NCI-H345 treated with DMSO at 0.1 percent for 48 hours (cell line): Measurements from ENCODE around the gene PDZD2.
"Not testable (repeated sequence)": the region's sequence is repeated elsewhere in the genome, so short reads cannot be mapped to it uniquely, and the experiment has no call there.

ENCODE experiments used
- DNase-seq: peaks from one replicate; lab custom pipeline; 2025; ENCODE audit not compliant: unreplicated experiment; lab: John Stamatoyannopoulos, UW

PDZD2 gene

DNA sequence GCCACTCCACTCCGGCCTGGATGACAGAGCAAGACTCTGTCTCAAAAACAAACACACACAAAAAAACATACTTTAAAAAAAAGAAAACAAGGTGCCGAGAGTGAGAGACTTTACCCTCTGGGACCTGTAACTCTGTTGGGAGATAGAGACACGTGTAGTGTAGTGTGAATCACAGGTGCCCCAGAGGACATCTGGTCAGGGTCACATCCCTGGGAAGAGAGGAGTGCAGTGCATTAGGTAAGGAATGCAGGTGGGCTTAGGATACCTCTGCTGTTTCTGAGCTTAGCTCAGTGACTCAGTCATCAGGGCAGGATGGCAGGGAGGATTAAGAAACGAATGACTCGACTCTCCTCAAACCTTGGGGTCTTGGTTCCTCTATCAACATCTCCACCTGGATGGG lies 360.5 kb downstream of the PDZD2 start:
- no peak for DNase-seq

DNA sequence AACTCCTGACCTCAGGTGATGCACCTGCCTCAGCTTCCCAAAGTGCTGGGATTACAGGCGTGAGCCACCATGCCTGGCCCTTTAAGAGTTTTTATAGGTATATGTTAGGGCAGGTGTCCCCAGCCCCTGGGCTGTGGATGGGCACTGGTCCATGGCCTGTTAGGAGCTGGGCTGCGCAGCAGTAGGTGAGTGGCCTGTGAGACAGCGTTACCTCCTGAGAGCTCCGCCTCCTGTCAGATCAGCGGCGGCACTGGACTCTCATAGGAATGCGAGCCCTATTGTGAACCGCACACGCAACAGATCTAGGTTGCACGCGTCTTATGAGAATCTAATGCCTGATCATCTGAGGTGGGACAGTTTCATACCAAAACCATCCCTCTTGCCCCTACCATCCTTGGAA lies 361.8 kb downstream of the PDZD2 start:
- DNase-seq: no peak

DNA sequence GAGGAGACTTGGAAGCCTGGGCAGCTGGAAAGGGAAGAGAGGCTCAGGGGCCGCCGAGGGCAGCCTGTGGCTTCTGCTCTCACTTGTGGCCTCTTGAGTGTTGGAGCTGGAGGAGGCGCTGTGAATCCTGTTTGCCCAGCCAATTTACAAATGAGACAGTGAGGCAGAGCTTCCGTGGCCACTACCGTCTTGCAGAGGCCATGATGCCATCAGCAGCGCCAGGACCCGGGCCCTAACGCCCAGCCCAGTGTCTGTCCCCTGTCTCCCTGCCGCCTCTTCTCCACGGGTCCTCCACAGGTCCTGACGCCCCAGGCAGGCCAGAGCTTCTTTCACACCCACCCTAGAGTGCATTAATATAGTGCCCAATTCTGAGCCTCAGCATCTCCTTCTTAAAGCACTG lies 362.4 kb downstream of the PDZD2 start:
- DNase-seq: no peak

DNA sequence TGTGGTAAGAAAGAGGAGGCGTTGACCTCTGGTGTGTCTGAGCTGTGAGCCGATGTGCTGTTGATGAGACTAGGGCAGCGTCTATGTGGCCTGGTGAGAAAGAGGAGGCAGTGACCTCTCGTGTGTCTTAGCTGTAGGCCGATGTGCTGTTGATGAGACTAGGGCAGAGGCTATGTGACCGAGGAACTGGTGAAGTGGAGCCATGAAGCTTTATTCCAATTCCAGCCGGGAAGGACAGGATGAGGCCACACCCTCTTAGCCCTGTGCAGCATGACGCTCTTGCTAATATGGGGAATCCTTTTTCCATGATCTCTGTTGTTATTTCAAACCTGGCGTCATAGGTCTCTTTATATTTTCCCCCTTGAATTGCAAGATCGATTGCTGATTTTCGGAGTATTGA lies 362.8 kb downstream of the PDZD2 start:
- DNase-seq: no peak

DNA sequence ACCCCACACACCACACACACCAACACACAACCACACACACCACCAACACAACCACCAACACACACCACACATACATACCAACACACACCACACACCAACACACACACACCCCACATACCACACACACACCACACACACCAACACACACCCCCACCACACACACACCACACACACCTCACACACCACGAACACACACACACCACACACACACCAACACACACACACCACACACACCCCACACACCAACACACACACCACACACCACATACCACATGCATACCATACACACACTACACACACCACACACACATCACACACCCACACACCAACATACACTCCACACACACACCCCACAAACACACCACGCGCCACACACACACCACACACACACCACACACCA lies 363.8 kb downstream of the PDZD2 start:
- no peak for DNase-seq

DNA sequence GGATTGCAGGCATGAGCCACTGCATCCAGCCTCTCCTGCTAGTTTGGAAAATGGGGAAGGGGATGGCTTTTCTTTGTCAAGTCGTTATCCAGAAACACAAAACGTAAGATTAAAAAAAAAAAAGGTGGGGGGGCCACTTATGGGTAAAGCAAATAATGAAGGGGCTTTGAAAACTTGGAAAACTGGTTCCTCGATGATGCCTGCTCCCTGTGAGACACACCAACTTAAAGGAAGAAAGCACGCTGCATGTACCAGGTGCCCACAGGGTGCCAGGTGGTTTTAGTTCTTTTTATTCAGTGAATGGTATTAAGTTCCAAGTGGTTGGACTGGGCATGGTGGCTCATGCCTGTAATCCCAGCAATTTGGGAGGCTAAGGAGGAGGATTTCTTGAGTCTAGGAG lies 365.1 kb downstream of the PDZD2 start:
- peak; percentile 13 for DNase-seq

DNA sequence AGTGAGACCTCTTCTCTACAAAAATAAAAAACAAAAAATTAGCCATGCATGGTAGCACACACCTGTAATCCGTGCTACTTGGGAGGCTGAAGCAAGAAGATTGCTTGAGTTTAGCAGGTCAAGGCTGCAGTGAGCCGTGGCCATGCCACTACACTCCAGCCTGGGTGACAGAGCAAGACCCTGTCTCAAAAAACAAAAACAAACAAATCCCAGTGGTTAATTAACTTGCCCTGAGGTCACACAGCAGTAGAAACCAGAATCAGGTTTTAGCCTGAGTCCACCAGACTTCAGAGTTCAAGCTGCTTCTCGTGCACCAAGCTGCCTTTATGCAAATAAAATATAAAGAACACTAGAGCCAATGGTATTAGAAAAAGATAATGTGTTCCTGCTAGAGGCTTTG lies 365.5 kb downstream of the PDZD2 start:
- no peak for DNase-seq

DNA sequence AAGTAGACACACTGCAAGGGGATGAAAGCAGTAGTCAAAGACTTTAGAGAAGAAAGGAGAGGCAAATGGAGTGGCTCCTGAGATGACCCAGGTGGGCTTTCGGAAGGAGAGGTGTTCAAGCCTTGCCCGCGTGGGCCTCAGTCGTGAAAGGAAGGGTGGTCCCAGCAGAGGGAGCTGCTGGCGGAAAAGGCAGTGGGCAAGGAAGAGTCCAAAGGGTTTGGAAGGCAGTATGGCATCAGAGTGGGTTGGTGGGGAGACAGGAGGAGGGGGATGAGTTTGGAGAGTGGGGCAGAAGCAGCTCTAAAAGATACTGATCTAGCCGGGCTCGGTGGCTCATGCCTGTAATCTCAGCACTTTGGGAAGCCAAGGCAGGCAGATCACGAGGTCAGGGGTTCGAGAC lies 369.8 kb downstream of the PDZD2 start:
- no peak for DNase-seq

DNA sequence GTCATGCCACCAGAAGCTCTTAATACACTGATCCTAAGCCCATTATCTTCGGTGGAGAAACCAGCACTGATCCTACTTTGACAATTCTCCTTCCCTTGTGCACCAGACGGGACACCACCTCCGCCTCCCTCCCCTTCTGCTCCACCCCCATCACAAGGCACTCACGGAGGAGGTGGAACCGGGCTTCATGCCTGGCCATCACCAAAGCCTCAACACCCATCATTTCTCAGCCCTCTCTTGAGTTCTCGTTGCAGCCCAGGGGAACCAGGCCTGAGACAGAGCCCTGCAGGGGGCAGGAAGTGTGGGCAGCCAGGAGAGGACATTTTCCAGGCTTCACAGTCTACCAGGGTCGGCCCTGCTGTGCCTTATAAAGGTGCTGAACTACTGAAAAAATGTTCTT lies 374.7 kb downstream of the PDZD2 start:
- no peak for DNase-seq

DNA sequence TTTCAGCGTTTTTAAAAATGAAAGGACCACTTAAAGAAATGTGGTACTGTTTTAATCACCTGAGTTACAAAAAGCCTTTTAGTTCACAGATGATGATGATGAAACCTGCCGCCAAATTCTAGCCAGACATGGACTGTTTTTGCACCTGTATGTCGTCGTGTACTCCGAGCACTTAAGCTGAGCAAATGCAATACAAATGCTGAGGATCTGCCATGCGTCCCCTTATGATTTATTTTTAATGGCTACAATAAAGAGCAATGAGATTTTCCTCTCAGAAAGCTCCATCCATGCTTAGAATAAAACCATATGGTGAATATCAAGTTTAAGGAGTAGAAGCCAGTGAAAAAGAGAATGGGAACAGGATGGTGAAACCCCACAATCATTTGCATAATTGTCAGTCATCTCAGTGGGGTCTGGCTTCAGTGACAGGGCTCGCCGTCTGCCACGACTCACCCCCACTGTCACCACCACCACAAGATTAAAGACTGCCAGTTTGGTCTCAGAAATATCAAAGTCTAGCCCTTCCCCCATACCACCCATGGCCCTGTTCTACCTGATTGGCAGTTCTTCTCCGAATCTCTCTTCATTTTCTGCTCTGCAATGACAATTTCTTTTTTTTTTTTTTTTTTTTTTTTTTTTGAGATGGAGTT lies 375.3 kb downstream of the PDZD2 start:
- no peak for DNase-seq

DNA sequence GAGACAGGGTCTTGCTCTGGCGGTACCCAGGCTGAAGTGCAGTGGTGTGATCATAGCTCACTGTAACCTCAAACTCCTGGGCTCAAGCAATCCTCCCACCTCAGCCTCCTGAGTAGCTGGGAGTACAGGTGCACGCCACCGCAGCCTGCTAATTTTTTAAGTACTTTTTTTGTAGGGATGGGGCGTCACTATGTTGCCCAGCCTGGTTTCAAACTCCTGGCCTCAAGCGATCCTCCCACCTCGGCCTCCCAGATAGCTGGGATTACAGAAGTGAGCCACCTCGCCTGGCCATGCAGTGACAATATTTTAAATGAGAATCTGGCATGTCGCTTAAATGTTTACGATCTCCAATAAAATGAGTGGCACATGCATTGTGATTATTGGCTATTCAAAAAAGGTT lies 376.3 kb downstream of the PDZD2 start:
- not testable (repeated sequence) for DNase-seq

DNA sequence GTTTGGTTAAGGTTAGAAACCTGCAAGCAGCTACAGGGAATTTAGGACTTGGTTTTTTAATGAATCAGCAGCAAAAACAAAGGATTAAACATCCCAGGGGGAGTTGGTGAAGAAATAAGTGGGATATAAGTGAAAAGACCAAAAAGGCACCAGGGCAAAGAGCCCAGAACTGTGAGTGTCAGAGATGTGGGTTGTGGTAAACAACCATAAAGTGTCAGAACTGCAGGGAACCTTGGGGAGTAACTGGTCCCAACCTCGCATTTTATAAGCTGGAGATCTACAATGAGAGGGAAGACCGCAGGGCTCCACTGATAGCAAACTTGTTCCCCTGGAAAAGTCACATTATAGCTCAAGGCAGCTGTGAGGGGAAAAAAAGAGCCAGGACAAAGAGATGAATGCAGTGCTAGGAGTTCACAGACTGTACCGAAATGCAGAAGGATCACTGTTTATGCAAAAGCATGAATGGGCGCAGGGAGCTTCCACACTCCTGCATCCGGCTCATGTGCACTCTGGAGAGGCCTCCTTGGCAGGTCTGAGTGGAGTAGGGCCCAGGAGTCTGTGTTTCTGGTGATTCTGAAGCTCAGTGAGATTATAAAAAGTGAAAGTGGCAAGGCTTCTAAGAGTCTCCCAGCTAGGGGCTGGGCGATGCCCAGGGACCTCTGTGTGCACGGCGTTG lies 378.9 kb downstream of the PDZD2 start:
- no peak for DNase-seq

DNA sequence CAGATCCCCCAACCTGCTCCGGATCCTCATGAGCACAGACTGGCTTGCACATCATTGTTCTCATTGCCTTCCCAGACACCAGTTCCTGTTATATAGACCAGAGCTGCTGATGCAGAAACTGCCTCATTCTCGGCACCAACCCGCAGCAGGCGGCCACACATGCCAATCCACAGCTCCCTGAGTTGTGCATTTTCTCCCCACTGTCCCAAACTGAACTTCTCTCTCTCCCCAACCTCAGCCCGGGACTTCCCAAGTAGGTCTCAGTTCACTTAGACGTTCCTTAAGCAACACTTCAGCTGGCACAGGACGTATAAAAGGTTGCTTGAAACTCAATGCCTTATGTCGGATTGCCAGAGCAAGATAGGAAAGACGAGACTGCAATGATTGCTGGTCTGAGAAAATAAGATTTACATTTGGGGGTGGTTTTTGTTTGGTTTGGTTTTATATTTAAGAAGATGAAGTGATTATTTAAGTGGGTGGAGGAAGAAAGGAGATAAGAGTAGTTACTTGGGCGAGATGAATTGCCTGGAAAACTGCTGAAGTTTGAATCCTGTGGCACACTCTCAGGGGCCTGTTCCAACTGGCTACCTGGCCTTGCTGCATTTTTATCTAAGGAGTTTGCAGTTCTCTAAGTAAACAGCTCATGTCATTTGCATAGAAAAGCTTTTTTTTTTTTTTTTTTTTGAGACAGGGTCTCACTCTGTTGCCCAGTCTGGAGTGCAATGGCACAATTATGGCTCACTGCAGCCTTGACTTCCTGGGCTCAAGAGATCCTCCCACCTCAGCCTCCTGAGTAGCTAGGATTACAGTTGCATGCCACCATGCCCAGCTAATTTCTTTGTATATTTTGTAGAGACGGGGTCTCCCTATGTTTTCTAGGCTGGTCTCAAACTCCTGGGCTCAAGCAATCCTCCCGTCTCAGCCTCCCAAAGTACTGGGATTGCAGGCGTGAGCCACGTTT lies 379.8 kb downstream of the PDZD2 start:
- no peak for DNase-seq

DNA sequence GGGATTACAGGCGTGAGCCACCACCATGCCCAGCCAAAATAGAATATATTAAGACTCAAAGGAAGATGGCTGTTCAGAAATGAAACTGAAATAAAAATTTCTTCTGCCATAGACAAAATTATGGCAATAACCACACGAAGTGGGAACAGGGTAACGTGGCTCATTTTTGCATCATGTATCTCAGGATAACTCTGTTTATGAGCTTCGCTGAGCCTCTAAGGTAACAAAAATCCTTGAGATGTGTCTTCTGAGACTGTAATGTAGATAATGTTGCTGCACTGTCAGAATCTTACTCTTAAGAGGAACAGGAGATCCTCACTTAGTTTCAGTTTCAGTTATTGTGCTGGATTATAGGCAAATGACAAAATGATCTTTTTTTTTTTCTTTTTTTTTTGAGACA lies 381.3 kb downstream of the PDZD2 start:
- DNase-seq: no peak

DNA sequence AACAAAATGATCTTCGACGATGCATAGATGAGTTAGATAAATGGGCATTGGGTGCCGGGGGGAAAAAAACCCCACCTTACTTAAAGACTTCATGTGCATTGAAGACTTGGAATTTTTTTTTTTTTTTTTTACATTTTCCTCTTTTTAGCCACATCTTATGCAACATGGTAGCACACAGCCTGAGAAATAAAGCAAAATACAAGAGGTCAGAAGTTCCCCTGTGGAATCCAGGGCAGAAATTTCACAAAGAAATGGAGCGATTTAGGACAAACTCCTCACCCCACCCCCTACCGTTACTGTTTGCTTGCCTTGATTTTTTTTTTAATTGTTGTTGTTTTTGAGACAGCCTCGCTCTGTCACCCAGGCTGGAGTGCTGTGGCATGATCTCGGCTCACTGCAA lies 382.0 kb downstream of the PDZD2 start:
- no peak for DNase-seq

DNA sequence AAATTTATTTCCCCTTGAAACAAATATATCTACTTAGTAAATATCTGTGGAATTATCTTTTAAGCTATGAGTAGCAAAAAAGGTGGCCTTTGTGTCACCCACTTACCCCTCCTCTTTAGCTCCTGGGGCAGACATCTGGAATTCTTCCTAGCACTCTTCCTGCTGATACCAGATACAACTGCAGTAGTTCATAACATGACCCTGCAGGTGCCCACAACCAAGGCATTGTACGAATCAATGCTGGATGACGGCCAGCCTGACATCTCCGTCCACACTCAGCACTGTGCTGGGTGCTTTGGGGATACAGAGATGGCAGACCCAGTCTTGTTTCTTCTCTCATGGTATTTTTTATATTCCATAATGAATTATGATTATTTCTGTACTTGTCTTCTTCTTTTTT lies 382.8 kb downstream of the PDZD2 start:
- no peak for DNase-seq

DNA sequence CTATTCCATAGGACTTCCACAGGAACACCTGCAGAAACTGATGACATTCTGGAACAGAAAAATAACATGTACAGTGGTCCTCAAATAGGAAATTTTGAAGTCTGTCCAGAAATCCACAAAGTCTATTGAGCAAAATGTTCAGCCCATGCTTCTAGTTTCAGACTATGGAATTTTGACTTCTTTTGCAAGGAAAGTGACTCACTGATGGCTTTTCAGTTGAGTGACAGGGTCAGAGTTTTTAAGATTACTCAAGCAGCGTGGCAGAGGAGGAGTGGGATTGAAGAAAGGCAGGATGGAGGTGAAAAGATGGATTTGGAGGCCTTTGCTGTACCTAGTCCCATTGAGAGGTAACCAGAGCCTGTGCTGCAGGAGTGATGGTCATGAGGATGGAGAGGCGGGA lies 383.7 kb downstream of the PDZD2 start:
- DNase-seq: no peak

DNA sequence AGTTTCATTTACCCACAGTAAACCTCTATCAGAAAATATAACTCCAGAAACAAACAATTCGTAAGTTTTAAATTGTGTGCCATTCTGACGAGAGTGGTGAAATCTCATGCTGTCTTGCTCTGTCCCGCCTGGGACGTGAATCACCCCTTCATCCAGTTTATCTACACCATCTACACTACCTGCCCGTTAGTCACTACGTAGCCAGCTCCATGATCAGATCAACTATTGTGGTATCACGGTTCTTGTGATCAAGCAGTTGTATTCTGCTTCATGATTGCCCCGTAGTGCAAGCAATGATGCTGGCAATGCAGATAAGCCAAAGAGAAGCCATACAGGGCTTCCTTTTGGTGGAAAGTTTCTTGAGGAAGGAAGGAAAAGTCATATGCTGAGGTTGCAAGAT lies 384.9 kb downstream of the PDZD2 start:
- no peak for DNase-seq

DNA sequence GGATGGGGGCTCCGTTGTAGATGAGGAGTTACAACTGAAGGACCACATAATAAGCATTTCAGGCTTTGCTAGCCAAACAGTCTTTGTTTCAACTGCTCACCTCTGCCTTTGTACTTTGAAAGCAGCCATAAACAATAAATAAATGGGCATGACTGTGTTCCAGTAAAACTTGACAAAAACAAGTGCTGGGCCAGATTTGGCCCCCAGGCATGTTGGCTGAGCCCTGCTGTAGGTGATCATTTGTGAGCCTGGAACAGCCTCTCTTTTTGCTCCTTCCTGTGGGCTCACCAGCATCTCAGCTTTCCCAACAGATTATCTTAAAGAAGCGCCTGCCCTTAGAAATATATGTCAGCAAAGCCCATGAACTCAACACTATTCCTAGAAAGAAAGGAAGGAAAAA lies 385.8 kb downstream of the PDZD2 start:
- DNase-seq: no peak

DNA sequence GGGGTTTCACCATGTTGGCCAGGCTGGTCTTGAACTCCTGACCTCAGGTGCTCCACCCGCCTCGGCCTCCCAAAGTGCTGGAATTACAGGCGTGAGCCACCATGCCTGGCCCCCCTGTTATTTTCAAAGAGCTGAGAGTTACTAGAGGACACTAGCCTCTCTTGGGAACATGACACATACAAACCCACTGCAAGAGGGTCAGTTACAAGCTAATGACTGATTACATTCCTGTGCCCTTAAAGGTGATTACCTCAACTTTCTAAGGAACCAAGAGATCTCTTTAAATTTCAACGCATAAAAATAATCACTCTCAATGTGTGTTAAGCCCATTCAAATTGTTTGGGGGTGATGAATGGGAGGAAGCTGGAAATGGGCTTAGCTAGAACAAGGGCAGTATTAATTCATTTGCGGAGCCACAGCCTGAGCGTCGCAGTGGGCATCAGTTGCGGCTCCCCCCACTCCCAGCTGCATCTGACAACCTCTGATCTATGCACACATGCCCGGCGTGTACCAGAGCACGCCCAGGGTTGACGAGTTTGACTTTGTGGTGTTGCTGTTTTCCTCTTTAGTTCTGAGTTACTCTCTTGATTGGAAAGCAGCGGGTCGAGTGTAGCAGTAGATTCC lies 388.3 kb downstream of the PDZD2 start:
- DNase-seq: no peak

DNA sequence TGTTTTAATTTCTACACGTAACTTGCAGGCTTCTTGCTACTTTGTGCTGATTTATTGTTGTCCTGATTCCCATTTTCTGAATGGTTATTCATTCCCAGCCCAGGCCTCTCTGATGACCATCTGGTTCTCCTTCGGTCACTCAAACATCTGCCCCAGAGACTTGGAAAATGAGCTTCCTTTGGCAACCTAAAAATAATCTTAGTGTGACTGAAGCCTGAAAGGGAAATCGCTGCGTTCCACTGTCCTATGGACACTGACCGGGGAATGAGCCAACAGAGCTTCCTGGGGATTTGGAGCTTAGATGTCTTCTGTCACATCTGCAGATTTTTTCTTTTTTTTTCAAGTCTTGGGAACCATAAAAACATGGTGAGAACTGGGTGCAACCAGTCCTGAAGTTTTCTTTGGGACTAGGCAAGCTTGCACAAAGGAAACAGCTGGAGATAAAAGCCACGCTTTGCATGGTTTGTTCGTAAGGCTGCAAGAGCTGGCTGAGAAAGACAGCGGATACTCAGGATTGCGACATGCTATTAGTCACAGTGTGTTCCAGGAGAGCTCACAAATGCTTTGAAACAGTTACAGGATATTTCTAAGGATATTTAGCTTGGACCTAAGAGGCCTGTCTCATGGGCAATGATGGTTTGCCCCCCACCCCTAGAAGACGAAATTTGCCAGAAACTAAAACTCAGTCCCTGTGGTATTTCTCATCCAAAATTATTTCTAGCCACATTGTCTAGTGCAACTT lies 389.0 kb downstream of the PDZD2 start:
- no peak for DNase-seq
